Stimulated activated CD4-positive, alpha-beta T cell treated with anti-CD3 and anti-CD28 coated beads, TNF-alpha, amount 100 ng/mL, for 1 hour (primary cell): Measurements from ENCODE around the gene BLVRA.
"Not testable (repeated sequence)": the region's sequence is repeated elsewhere in the genome, so short reads cannot be mapped to it uniquely, and the experiment has no call there.

Experiments
- DNase-seq, 3 donors: peaks; one replicate each; pipeline ENCODE4 v3.0.0-alpha.2; 2020; ENCODE audit warnings: low read depth in 3 of 3, low spot score in 1 of 3

The BLVRA gene

GRCh38 chr7:43758029-43758821 is at the start of gene BLVRA:
Gene BLVRA, plus strand, starts transcription at chr7:43758680. Its CDS starts 12,479 bp downstream, at chr7:43771159.
- DNase-seq, result peak; percentile 22 to 57 (median 24)

- DNase-seq, result no peak
These were observed 47.0 kb upstream of the BLVRA start for GRCh38 chr7:43711503-43711902.

GRCh38 chr7:43715966-43716365 is 42.5 kb upstream of the BLVRA start:
- DNase-seq, result not testable (repeated sequence)

- no peak for DNase-seq
These were observed 41.9 kb upstream of the BLVRA start for GRCh38 chr7:43716598-43716997.

- DNase-seq, result no peak
These were observed 37.2 kb upstream of the BLVRA start for GRCh38 chr7:43721193-43721806.

- no peak for DNase-seq
These were observed 35.5 kb upstream of the BLVRA start for GRCh38 chr7:43723007-43723341.

GRCh38 chr7:43725251-43725650 is 33.2 kb upstream of the BLVRA start:
- no peak for DNase-seq

- no peak for DNase-seq
These were observed 32.0 kb upstream of the BLVRA start for GRCh38 chr7:43726466-43726865.

GRCh38 chr7:43727003-43727402 is 31.5 kb upstream of the BLVRA start:
- DNase-seq, result no peak

- DNase-seq, result no peak
These were observed 31.0 kb upstream of the BLVRA start for GRCh38 chr7:43727494-43727893.

- DNase-seq, result peak; percentile 57 to 72 (median 62)
These were observed 29.1 kb upstream of the BLVRA start, which contains the start of gene COA1 for GRCh38 chr7:43729214-43729923. Gene COA1, minus strand, starts transcription at chr7:43729523. Its CDS starts 80,909 bp downstream, at chr7:43648614.

- DNase-seq, result no peak
These were observed 28.6 kb upstream of the BLVRA start for GRCh38 chr7:43729924-43730248.

- DNase-seq, result not testable (repeated sequence)
These were observed 27.0 kb upstream of the BLVRA start for GRCh38 chr7:43731494-43731893.

- not testable (repeated sequence) for DNase-seq
These were observed 23.7 kb upstream of the BLVRA start for GRCh38 chr7:43734575-43735332.

GRCh38 chr7:43735403-43735801 is 23.1 kb upstream of the BLVRA start:
- no peak for DNase-seq

- no peak for DNase-seq
These were observed 22.5 kb upstream of the BLVRA start for GRCh38 chr7:43735802-43736603.

- DNase-seq, result no peak
These were observed 20.9 kb upstream of the BLVRA start for GRCh38 chr7:43737467-43738127.

GRCh38 chr7:43742692-43743091 is 15.8 kb upstream of the BLVRA start:
- no peak for DNase-seq

GRCh38 chr7:43747328-43748105 is 11.0 kb upstream of the BLVRA start:
- no peak for DNase-seq
